ENCODE data around the gene BMI1.
"Not testable (repeated sequence)": the region's sequence is repeated elsewhere in the genome, so short reads cannot be mapped to it uniquely, and the experiment has no call there.

The BMI1 gene

GRCh38 chr10:22340329-22341189 lies 19.7 kb downstream of the BMI1 start:
- peak in 4 of 5 donors; percentile 22 to 88 (median 50) for DNase-seq

- DNase-seq: no peak
These were observed 20.5 kb downstream of the BMI1 start for GRCh38 chr10:22341190-22341925.

GRCh38 chr10:22341926-22342196 lies 21.0 kb downstream of the BMI1 start:
- DNase-seq: no peak

GRCh38 chr10:22342421-22342820 lies 21.5 kb downstream of the BMI1 start:
- no peak for DNase-seq

GRCh38 chr10:22343731-22344130 lies 22.8 kb downstream of the BMI1 start:
- DNase-seq: no peak

GRCh38 chr10:22344249-22344648 lies 23.4 kb downstream of the BMI1 start:
- DNase-seq: no peak

- DNase-seq: no peak
These were observed 23.9 kb downstream of the BMI1 start for GRCh38 chr10:22344781-22345300.

GRCh38 chr10:22345301-22346095 lies 24.6 kb downstream of the BMI1 start, which contains the start of gene SPAG6:
Gene SPAG6 (plus strand): TSS chr10:22345496. CDS start chr10:22345612, 116 bp downstream.
- DNase-seq: peak in 3 of 5 donors; percentile 9 to 80 (median 41)

GRCh38 chr10:22346096-22346661 lies 25.3 kb downstream of the BMI1 start:
- DNase-seq: no peak

GRCh38 chr10:22349755-22350154 lies 28.9 kb downstream of the BMI1 start:
- DNase-seq: no peak

GRCh38 chr10:22351131-22351703 lies 30.3 kb downstream of the BMI1 start:
- DNase-seq: no peak

GRCh38 chr10:22356324-22356873 lies 35.5 kb downstream of the BMI1 start:
- no peak for DNase-seq

GRCh38 chr10:22357770-22358169 lies 36.9 kb downstream of the BMI1 start:
- not testable (repeated sequence) for DNase-seq

GRCh38 chr10:22363305-22363704 lies 42.4 kb downstream of the BMI1 start:
- no peak for DNase-seq

GRCh38 chr10:22364407-22365140 lies 43.7 kb downstream of the BMI1 start:
- no peak for DNase-seq

- no peak for DNase-seq
These were observed 44.3 kb downstream of the BMI1 start for GRCh38 chr10:22365233-22365632.

- no peak for DNase-seq
These were observed 44.9 kb downstream of the BMI1 start for GRCh38 chr10:22365644-22366434.

- DNase-seq: no peak
These were observed 45.5 kb downstream of the BMI1 start for GRCh38 chr10:22366435-22366703.

- no peak for DNase-seq
These were observed 45.9 kb downstream of the BMI1 start for GRCh38 chr10:22366771-22367170.

- DNase-seq: peak in 1 of 5 donors; percentile 25
These were observed 46.6 kb downstream of the BMI1 start for GRCh38 chr10:22367471-22367870.

- DNase-seq: no peak
These were observed 47.5 kb downstream of the BMI1 start for GRCh38 chr10:22368402-22368801.

All from T-helper 1 cell (primary cell).